Measurements from ENCODE around the gene LIMCH1. TPM values are rescaled to one million over a fixed set of nuclear protein-coding genes. Genes with fewer than 3 reads are reported as not detected.
A peak's percentile ranks its signal among the peaks of the same experiment; 100 is the strongest.
"Not testable (repeated sequence)": the region's sequence is repeated elsewhere in the genome, so short reads cannot be mapped to it uniquely, and the experiment has no call there.

Gene LIMCH1
- 2.9 TPM for polyA plus RNA-seq (2013, experiment 1 of 2)
- polyA plus RNA-seq (2013, experiment 2 of 2): 3.1 TPM

GRCh38 chr4:41538017-41538733 is at the start of gene LIMCH1:
Gene LIMCH1 (plus strand): TSS chr4:41538157. CDS start chr4:41605996, 67,839 bp downstream.
- Histone ChIP-seq H3K4ac (ENCODE audit: low read depth, low read length) (no peak within 1 kb of the TSS), H2BK5ac (ENCODE audit: low read length) (no peak within 1 kb of the TSS), H2BK120ac (ENCODE audit: low read depth, low read length) (no peak within 1 kb of the TSS), H3K36me3 (ENCODE audit: control insufficient read depth, insufficient read depth, low read length) (no peaks in the 10 kb centered on the region), H3K27ac (ENCODE audit: low read depth, low read length) (no peak within 1 kb of the TSS), H3K79me1 (ENCODE audit: low read length) (no peaks in the 10 kb centered on the region), H3K4me1 (ENCODE audit: control insufficient read depth, low read depth, low read length) (no peaks in the 10 kb centered on the region), H3K27me3 (ENCODE audit: insufficient read depth, low read length, poor library complexity) (no peaks in the 10 kb centered on the region), H3K4me3 (ENCODE audit: low read length) (no peak within 1 kb of the TSS), H3K79me2 (ENCODE audit: control insufficient read depth, insufficient read depth, low read length) (no peaks in the 10 kb centered on the region), H3K56ac (ENCODE audit: low read length) (no peak within 1 kb of the TSS), H3K4me2 (ENCODE audit: low read length) (no peak within 1 kb of the TSS), H4K8ac (ENCODE audit: low read depth, low read length) (no peak within 1 kb of the TSS), H2BK15ac (replicated peaks; ENCODE audit: low read depth) (no peak within 1 kb of the TSS), H3K23ac (ENCODE audit: low read length) (no peak within 1 kb of the TSS), H3K18ac (ENCODE audit: low read length) (no peak within 1 kb of the TSS), H2AK5ac (ENCODE audit: low read length) (no peak within 1 kb of the TSS), H3K9ac (ENCODE audit: low read length) (no peak within 1 kb of the TSS), H4K5ac (ENCODE audit: low read length) (no peak within 1 kb of the TSS)
- WGBS (ENCODE audit: extremely low coverage, insufficient coverage, low lambda C conversion rate): no CpG with 5 or more reads among the region's 9 CpGs
- DNase-seq: peak; percentile 79

- H3K4me3 ChIP-seq (ENCODE audit: low read length); H3K79me2 ChIP-seq (ENCODE audit: control insufficient read depth, insufficient read depth, low read length); H3K4ac ChIP-seq (ENCODE audit: low read depth, low read length); H3K56ac ChIP-seq (ENCODE audit: low read length); H4K8ac ChIP-seq (ENCODE audit: low read depth, low read length); DNase-seq; H3K23ac ChIP-seq (ENCODE audit: low read length); H3K4me2 ChIP-seq (ENCODE audit: low read length); H4K5ac ChIP-seq (ENCODE audit: low read length); H3K27me3 ChIP-seq (ENCODE audit: insufficient read depth, low read length, poor library complexity); H3K79me1 ChIP-seq (ENCODE audit: low read length); H3K36me3 ChIP-seq (ENCODE audit: control insufficient read depth, insufficient read depth, low read length); H3K4me1 ChIP-seq (ENCODE audit: control insufficient read depth, low read depth, low read length); H2BK120ac ChIP-seq (ENCODE audit: low read depth, low read length); H3K9ac ChIP-seq (ENCODE audit: low read length); H2AK5ac ChIP-seq (ENCODE audit: low read length); H3K27ac ChIP-seq (ENCODE audit: low read depth, low read length); H2BK5ac ChIP-seq (ENCODE audit: low read length); H2BK15ac ChIP-seq (replicated peaks; ENCODE audit: low read depth); H3K18ac ChIP-seq (ENCODE audit: low read length): not testable (repeated sequence)
- no CpG with 5 or more reads among the region's 28 CpGs for WGBS (ENCODE audit: extremely low coverage, insufficient coverage, low lambda C conversion rate)
These were observed 46.8 kb upstream of the LIMCH1 start for GRCh38 chr4:41491081-41491576.

- Histone ChIP-seq H4K5ac (ENCODE audit: low read length) (no peak overlapping the region), H3K4me1 (ENCODE audit: control insufficient read depth, low read depth, low read length) (no peaks in the 10 kb centered on the region), H3K4ac (ENCODE audit: low read depth, low read length) (no peak overlapping the region), H2BK15ac (replicated peaks; ENCODE audit: low read depth) (no peak overlapping the region), H3K18ac (ENCODE audit: low read length) (no peak overlapping the region), H3K79me2 (ENCODE audit: control insufficient read depth, insufficient read depth, low read length) (no peaks in the 10 kb centered on the region), H3K56ac (ENCODE audit: low read length) (no peak overlapping the region), H3K4me2 (ENCODE audit: low read length) (no peak overlapping the region), H3K23ac (ENCODE audit: low read length) (no peak overlapping the region), H2BK120ac (ENCODE audit: low read depth, low read length) (no peak overlapping the region), H3K79me1 (ENCODE audit: low read length) (no peaks in the 10 kb centered on the region), H4K8ac (ENCODE audit: low read depth, low read length) (no peak overlapping the region), H3K4me3 (ENCODE audit: low read length) (no peak overlapping the region), H3K36me3 (ENCODE audit: control insufficient read depth, insufficient read depth, low read length) (no peaks in the 10 kb centered on the region), H2BK5ac (ENCODE audit: low read length) (no peak overlapping the region), H2AK5ac (ENCODE audit: low read length) (no peak overlapping the region), H3K9ac (ENCODE audit: low read length) (no peak overlapping the region), H3K27ac (ENCODE audit: low read depth, low read length) (no peak overlapping the region), H3K27me3 (ENCODE audit: insufficient read depth, low read length, poor library complexity) (no peaks in the 10 kb centered on the region)
- DNase-seq: no peak
These were observed 41.0 kb upstream of the LIMCH1 start for GRCh38 chr4:41496977-41497376.

GRCh38 chr4:41498177-41498576 is 39.8 kb upstream of the LIMCH1 start:
- no peak overlapping the region for H2AK5ac ChIP-seq (ENCODE audit: low read length)
- no peak overlapping the region for H3K27ac ChIP-seq (ENCODE audit: low read depth, low read length)
- no peak overlapping the region for H3K4me3 ChIP-seq (ENCODE audit: low read length)
- no peaks in the 10 kb centered on the region for H3K79me1 ChIP-seq (ENCODE audit: low read length)
- H3K36me3 ChIP-seq (ENCODE audit: control insufficient read depth, insufficient read depth, low read length): no peaks in the 10 kb centered on the region
- H3K23ac ChIP-seq (ENCODE audit: low read length): no peak overlapping the region
- no peaks in the 10 kb centered on the region for H3K27me3 ChIP-seq (ENCODE audit: insufficient read depth, low read length, poor library complexity)
- H3K9ac ChIP-seq (ENCODE audit: low read length): no peak overlapping the region
- no peak overlapping the region for H3K4ac ChIP-seq (ENCODE audit: low read depth, low read length)
- no CpG with 5 or more reads among the region's 4 CpGs for WGBS (ENCODE audit: extremely low coverage, insufficient coverage, low lambda C conversion rate)
- H3K4me1 ChIP-seq (ENCODE audit: control insufficient read depth, low read depth, low read length): no peaks in the 10 kb centered on the region
- H4K8ac ChIP-seq (ENCODE audit: low read depth, low read length): no peak overlapping the region
- H2BK5ac ChIP-seq (ENCODE audit: low read length): no peak overlapping the region
- no peaks in the 10 kb centered on the region for H3K79me2 ChIP-seq (ENCODE audit: control insufficient read depth, insufficient read depth, low read length)
- no peak overlapping the region for H4K5ac ChIP-seq (ENCODE audit: low read length)
- no peak overlapping the region for H2BK120ac ChIP-seq (ENCODE audit: low read depth, low read length)
- H3K56ac ChIP-seq (ENCODE audit: low read length): no peak overlapping the region
- H3K4me2 ChIP-seq (ENCODE audit: low read length): no peak overlapping the region
- no peak for DNase-seq
- H3K18ac ChIP-seq (ENCODE audit: low read length): no peak overlapping the region
- no peak overlapping the region for H2BK15ac ChIP-seq (replicated peaks; ENCODE audit: low read depth)

GRCh38 chr4:41504167-41504818 is 33.7 kb upstream of the LIMCH1 start:
- H3K4me2 ChIP-seq (ENCODE audit: low read length): no peak overlapping the region
- no peak overlapping the region for H2AK5ac ChIP-seq (ENCODE audit: low read length)
- H3K4me3 ChIP-seq (ENCODE audit: low read length): no peak overlapping the region
- peak; percentile 30 for DNase-seq
- H3K23ac ChIP-seq (ENCODE audit: low read length): no peak overlapping the region
- H2BK15ac ChIP-seq (replicated peaks; ENCODE audit: low read depth): no peak overlapping the region
- H4K8ac ChIP-seq (ENCODE audit: low read depth, low read length): no peak overlapping the region
- H4K5ac ChIP-seq (ENCODE audit: low read length): no peak overlapping the region
- no peaks in the 10 kb centered on the region for H3K79me2 ChIP-seq (ENCODE audit: control insufficient read depth, insufficient read depth, low read length)
- no peak overlapping the region for H2BK5ac ChIP-seq (ENCODE audit: low read length)
- H3K56ac ChIP-seq (ENCODE audit: low read length): no peak overlapping the region
- H3K27ac ChIP-seq (ENCODE audit: low read depth, low read length): no peak overlapping the region
- no peaks in the 10 kb centered on the region for H3K79me1 ChIP-seq (ENCODE audit: low read length)
- H3K27me3 ChIP-seq (ENCODE audit: insufficient read depth, low read length, poor library complexity): no peaks in the 10 kb centered on the region
- no peak overlapping the region for H2BK120ac ChIP-seq (ENCODE audit: low read depth, low read length)
- no peak overlapping the region for H3K9ac ChIP-seq (ENCODE audit: low read length)
- H3K4me1 ChIP-seq (ENCODE audit: control insufficient read depth, low read depth, low read length): peaks cover 3% of the 10 kb centered on the region
- WGBS (ENCODE audit: extremely low coverage, insufficient coverage, low lambda C conversion rate): no CpG with 5 or more reads among the region's 2 CpGs
- H3K4ac ChIP-seq (ENCODE audit: low read depth, low read length): no peak overlapping the region
- no peaks in the 10 kb centered on the region for H3K36me3 ChIP-seq (ENCODE audit: control insufficient read depth, insufficient read depth, low read length)
- no peak overlapping the region for H3K18ac ChIP-seq (ENCODE audit: low read length)

Measured in mesendoderm (in vitro differentiated cells).